Ovary (tissue), 9 donors: ENCODE data around the gene RSPH6A. TPM values are rescaled to one million over a fixed set of nuclear protein-coding genes. Genes with fewer than 3 reads are reported as not detected.

Experiments
- DNase-seq, 5 donors: peaks; one replicate each; pipeline ENCODE4 v3.0.0-alpha.2; 2019 to 2020
- H3K27ac ChIP-seq, 2 donors: fragments of 200-600 bp; one replicate each; pipeline versions ENCODE4 v1.5.1 to v1.8.0; 2019 to 2022
- H3K27me3 ChIP-seq: fragments of 200-600 bp; one replicate; pipeline ENCODE4 v1.8.0; 2022
- H3K36me3 ChIP-seq: fragments of 200-600 bp; sonication (generic); one replicate; pipeline ENCODE4 v1.5.1; 2019
- H3K4me1 ChIP-seq: one replicate; pipeline ENCODE4 v1.8.1; 2013; ENCODE audit warnings: mild to moderate bottlenecking, moderate library complexity; ENCODE audit not compliant: insufficient read depth
- H3K4me3 ChIP-seq: fragments of 200-600 bp; sonication (generic); one replicate; pipeline ENCODE4 v1.5.1; 2017
- H3K9me3 ChIP-seq, 2 donors: fragments of 200-600 bp in 1 of 2; sonication (generic) in 1 of 2; one replicate each; pipeline versions ENCODE4 v1.5.1 to v1.8.1; 2013 to 2019; ENCODE audit warnings: mild to moderate bottlenecking in 1 of 2, moderate library complexity in 1 of 2
- EP300 ChIP-seq: sonication (generic); formaldehyde crosslinking; IDR thresholded peaks from one replicate; pipeline ENCODE4 v1.6.1; 2017; ENCODE audit warnings: antibody characterized with exemption
- POLR2A ChIP-seq: fragments of 450-650 bp; IDR thresholded peaks from one replicate; pipeline ENCODE4 v1.6.1; 2017; ENCODE audit warnings: antibody characterized with exemption, mild to moderate bottlenecking, moderate library complexity
- WGBS, 3 donors: extraction: QIAGEN DNeasy Blood & Tissue Kit in 1 of 3; methylation state at CpG; one replicate each; pipeline versions ENCODE4 v1.1.5 to v1.1.7; 2013 to 2017; 5-methylcytosine and 5-hydroxymethylcytosine counted together
- intact Hi-C, 4 donors: fragments of 100-400 bp; cut with DNase I; formaldehyde crosslinking; loops; one replicate each; pipeline versions ENCODE4 v1.11.0 to v1.15.1; 2022 to 2023
- polyA plus RNA-seq, 2 donors: library from polyadenylated mRNA; stranded (reverse); fragments of 200-250 nt in 1 of 2; fragments of 350-450 nt in 1 of 2; fragmentation: Illumina TruSeq in 1 of 2; extraction: RNeasy Lipid Tissue Mini Kit (QIAGEN cat#74804) in 1 of 2; gene quantifications; one replicate each; pipeline ENCODE4 v1.2.3, GENCODE V29; 2013 to 2014
- total RNA-seq, 7 donors: library from RNA; depleted of rRNA in 2 of 7; stranded (reverse); fragments of >200 nt in 2 of 7; fragmentation: NEBNext Ultra II Directional in 3 of 7; extraction: Animal tissue kit (Norgen Biotek cat#: 25700) in 3 of 7; gene quantifications; one replicate each; pipeline versions ENCODE4 v1.1.0 to v1.2.4, GENCODE V29; 2016 to 2023
- TF ChIP-seq, protein P1 (sequence below), 3 donors: fragments of 450-650 bp in 2 of 3; fragments of 200-600 bp in 1 of 3; IDR thresholded peaks; one replicate each; pipeline versions ENCODE4 v1.5.1 to v1.8.0; 2016 to 2022; ENCODE audit warnings: antibody characterized with exemption in 3 of 3, mild to moderate bottlenecking in 1 of 3
- donor health status: DM: no; HTN: no; CAD: no; lungs with moderate emphysema.
- donor health status: DM: no; HTN: no; CAD: no.
- donor health status: Bipolar disorder and iron deficiency.
- donor health status: DM: yes; HTN: yes; CAD: no.
- donor health status: DM: no; HTN: no; CAD: no.
- donor health status: DM: yes; HTN: yes; CAD: no.

Gene RSPH6A
- total and polyA plus RNA-seq, 9 donors = 0.13 to 0.15 TPM; not detected in 7

DNA sequence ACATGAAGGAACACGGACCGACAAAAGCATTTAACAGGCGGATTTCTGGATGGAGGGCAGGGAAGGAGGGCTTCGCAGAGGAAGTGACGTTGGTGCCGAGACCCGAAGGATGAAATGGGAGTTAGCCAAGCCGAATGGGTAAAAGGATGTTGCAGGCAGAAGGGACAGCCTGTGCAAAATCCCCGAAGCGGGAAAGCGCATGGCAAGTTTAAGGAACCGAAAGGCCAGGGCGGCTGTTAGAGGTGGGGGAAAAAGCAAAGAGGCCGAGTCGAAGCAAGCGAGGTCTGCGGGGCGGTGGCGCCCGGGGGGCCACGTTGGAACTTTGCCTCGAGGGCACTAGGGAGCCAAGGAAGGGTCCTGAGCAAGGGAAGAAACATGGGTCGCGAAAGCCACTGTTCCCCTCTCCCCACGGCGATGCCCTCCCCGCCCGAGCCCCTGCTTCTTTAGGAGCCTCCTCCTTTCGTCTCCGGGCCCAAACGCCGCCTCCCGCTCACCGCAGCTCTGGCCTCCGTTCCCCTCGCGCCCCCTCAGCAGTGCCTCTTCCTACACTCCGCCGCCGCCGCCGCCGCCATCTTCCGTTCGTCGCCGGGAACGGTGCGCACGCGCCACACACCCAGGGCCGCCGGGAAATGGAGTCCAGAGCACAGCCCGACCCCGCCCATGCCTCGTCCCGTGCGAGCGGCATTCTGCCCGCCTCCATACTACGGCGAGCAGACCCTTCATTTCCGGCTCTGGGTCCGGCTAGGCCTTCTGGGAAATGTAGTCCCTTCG lies 47.6 kb upstream of the RSPH6A start, which contains the start of gene SYMPK:
TSS of gene SYMPK (minus strand) at position 584 of the 771 bp plus-strand sequence. CDS start 8,652 bp downstream, outside the sequence.
- intact Hi-C loops = no loop called here
- H3K4me1 ChIP-seq = peaks cover 4% of the 10 kb centered on the region
- H3K36me3 ChIP-seq = no peaks in the 10 kb centered on the region
- H3K4me3 ChIP-seq = peak within 1 kb of the TSS; percentile 97
- DNase-seq = peak; percentile 98 to 99 (median 98)
- peaks cover 7% of the 10 kb centered on the region for H3K27me3 ChIP-seq
- H3K27ac ChIP-seq = peak within 1 kb of the TSS; percentile 64 to 68
- WGBS, 3 donors = 0% methylated on average over 65 of the region's 65 CpGs
- no peaks in the 10 kb centered on the region for H3K9me3 ChIP-seq
- TF ChIP-seq EP300 (no peak), POLR2A (peak; percentile 51)
- TF ChIP-seq, protein P1, sequence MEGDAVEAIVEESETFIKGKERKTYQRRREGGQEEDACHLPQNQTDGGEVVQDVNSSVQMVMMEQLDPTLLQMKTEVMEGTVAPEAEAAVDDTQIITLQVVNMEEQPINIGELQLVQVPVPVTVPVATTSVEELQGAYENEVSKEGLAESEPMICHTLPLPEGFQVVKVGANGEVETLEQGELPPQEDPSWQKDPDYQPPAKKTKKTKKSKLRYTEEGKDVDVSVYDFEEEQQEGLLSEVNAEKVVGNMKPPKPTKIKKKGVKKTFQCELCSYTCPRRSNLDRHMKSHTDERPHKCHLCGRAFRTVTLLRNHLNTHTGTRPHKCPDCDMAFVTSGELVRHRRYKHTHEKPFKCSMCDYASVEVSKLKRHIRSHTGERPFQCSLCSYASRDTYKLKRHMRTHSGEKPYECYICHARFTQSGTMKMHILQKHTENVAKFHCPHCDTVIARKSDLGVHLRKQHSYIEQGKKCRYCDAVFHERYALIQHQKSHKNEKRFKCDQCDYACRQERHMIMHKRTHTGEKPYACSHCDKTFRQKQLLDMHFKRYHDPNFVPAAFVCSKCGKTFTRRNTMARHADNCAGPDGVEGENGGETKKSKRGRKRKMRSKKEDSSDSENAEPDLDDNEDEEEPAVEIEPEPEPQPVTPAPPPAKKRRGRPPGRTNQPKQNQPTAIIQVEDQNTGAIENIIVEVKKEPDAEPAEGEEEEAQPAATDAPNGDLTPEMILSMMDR (IDR thresholded peaks at IDR 0.05) = no peak

DNA sequence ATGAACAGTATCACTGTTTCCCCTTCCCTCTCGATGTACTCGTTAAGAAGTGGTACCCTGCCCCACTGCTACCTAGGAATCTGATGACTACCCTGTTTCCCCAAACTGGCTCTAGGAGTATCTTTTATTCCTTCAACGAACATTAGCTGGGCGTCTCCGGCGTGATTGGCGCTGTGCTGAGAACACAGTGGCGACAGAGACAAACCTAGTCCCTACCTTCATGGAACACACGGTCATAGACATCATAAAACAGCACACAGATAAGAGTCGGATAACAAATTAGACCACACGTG lies 47.1 kb upstream of the RSPH6A start:
- peaks cover 7% of the 10 kb centered on the region for H3K27me3 ChIP-seq
- no peaks in the 10 kb centered on the region for H3K9me3 ChIP-seq
- peak overlapping the region; percentile 97 for H3K4me3 ChIP-seq
- TF ChIP-seq EP300 (no peak), POLR2A (no peak)
- TF ChIP-seq, protein P1 (IDR thresholded peaks at IDR 0.05) = no peak
- H3K4me1 ChIP-seq = peaks cover 4% of the 10 kb centered on the region
- DNase-seq = no peak
- intact Hi-C loops = no loop called here
- peak overlapping the region in 1 of 2 donors; percentile 68 for H3K27ac ChIP-seq
- WGBS, 3 donors = 0 to 1% (median 0%) methylated on average over 11 of the region's 11 CpGs
- H3K36me3 ChIP-seq = no peaks in the 10 kb centered on the region

DNA sequence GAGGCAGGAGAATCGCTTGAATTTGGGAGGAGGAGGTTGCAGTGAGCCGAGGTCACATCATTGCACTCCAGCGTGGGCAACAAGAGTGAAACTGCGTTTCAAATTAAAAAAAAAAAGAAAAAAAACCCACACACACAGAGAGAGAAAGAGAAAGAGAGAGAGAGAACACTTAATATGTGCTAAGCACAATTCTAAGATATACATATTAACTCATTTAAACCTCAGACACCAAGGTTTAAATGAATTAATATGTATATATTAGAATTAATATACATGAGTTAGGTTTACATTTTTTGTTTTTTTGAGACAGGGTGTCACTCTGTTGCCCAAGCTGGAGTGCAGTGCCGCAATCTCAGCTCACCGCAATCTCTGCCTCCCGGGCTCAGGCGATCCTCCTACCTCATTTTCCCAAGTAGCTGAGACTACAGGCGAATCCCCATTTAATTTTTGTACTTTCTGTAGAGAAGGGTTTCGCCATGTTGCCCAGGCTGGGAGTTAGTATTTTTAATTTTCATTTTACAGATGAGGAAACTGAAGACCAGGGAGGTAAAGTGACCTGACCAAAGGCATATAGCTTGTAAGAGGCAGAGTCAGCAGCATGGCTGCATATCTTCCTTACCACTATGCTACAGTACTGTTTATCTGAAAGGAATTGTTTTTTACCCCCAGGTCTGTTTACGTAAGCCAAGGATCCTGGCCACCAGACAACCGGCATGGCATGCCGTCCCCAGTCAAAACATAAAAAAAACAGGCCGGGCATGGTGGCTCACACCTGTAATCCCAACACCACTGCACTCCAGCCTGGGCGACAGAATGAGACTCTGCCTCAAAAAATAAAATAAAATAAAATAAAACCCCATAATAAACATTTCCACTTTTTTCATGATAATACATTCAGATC lies 45.5 kb upstream of the RSPH6A start:
- H3K4me1 ChIP-seq = peaks cover 4% of the 10 kb centered on the region
- H3K27ac ChIP-seq = no peak overlapping the region
- H3K9me3 ChIP-seq = no peaks in the 10 kb centered on the region
- TF ChIP-seq, protein P1 (IDR thresholded peaks at IDR 0.05) = no peak
- TF ChIP-seq EP300 (no peak), POLR2A (no peak)
- no peak for DNase-seq
- no peaks in the 10 kb centered on the region for H3K36me3 ChIP-seq
- H3K27me3 ChIP-seq = peaks cover 7% of the 10 kb centered on the region
- intact Hi-C loops = no loop called here
- WGBS, 3 donors = 75 to 89% (median 84%) methylated on average over 15 of the region's 15 CpGs
- H3K4me3 ChIP-seq = no peak overlapping the region

DNA sequence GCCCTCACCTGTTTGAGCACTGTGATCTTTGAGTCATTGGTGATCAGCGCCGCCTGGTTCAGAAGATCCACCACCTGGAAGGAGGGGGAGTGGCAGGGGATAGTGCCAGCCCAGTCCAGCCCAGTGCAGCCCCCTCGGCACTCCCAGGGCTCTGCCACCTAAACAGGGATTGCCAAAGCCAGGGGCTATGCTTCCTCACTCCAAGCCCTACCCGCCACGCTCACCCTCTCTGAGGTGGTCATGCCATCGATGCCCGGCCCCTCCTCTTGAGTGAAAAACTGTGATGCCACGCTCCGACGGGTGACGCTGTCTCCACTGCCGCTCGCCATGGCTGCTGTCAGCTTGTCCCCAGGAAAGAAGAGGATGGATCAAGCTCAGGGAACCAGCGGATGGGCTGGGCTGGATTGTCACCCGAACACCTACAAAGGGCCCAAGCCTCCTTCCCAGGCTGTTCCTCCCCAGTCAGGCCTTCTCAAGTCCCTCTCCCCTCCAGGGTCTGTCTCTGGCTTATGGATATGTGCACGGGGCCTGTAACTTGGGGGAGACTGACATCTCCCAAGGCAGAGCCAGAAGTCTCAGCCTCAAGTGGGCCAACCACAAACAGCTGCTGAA lies 39.2 kb upstream of the RSPH6A start:
- intact Hi-C loops = loop anchor here in 1 of 4 donors (10.0 kb wide), 1 partner anchor 1121 kb away; no protein-coding TSS in a partner anchor
- 93 to 94% (median 93%) methylated on average over 16 of the region's 16 CpGs for WGBS, 3 donors
- no peaks in the 10 kb centered on the region for H3K9me3 ChIP-seq
- H3K4me3 ChIP-seq = no peak overlapping the region
- TF ChIP-seq POLR2A = no peak
- no peak for TF ChIP-seq EP300
- TF ChIP-seq, protein P1 (IDR thresholded peaks at IDR 0.05) = no peak
- no peaks in the 10 kb centered on the region for H3K27me3 ChIP-seq
- no peak overlapping the region for H3K27ac ChIP-seq
- H3K4me1 ChIP-seq = no peaks in the 10 kb centered on the region
- no peak for DNase-seq
- H3K36me3 ChIP-seq = no peaks in the 10 kb centered on the region
